DOHH2 (cell line): ENCODE data around the gene ZC3H12C.

Experiments
- H3F3A ChIP-seq: fragments of 200-600 bp; sonication (generic), shearing (Covaris generic); 2 replicates; pipeline ENCODE4 v1.6.0; 2016; ENCODE audit warnings: antibody characterized with exemption, mild to moderate bottlenecking; ENCODE audit not compliant: control insufficient read depth, insufficient read depth
- H3K27ac ChIP-seq: fragments of 200-600 bp; sonication (generic); 2 replicates; pipeline ENCODE4 v1.5.1; 2014; ENCODE audit warnings: low read depth, mild to moderate bottlenecking, low read length, moderate library complexity
- H3K27me3 ChIP-seq: fragments of 200-600 bp; sonication (generic); 2 replicates; pipeline ENCODE4 v1.6.1; 2014; ENCODE audit warnings: mild to moderate bottlenecking, low read length, mixed read lengths; ENCODE audit not compliant: control insufficient read depth
- H3K36me3 ChIP-seq: fragments of 200-600 bp; sonication (generic); 2 replicates; pipeline ENCODE4 v1.6.1; 2014; ENCODE audit warnings: mild to moderate bottlenecking, low read length, moderate library complexity, mixed read lengths; ENCODE audit not compliant: control insufficient read depth
- H3K4me1 ChIP-seq: fragments of 200-600 bp; sonication (generic); 2 replicates; pipeline ENCODE4 v1.6.1; 2014; ENCODE audit warnings: mild to moderate bottlenecking, low read length, mixed read lengths; ENCODE audit not compliant: control insufficient read depth
- H3K4me2 ChIP-seq: fragments of 200-600 bp; sonication (generic); 2 replicates; pipeline ENCODE4 v1.6.0; 2014; ENCODE audit warnings: mild to moderate bottlenecking, low read length, moderate library complexity
- H3K4me3 ChIP-seq: fragments of 200-600 bp; sonication (generic); 2 replicates; pipeline ENCODE4 v1.5.1; 2014; ENCODE audit warnings: mild to moderate bottlenecking, low read length, mixed read lengths
- H3K79me2 ChIP-seq: fragments of 200-600 bp; sonication (generic); 2 replicates; pipeline ENCODE4 v1.6.1; 2014; ENCODE audit warnings: mild to moderate bottlenecking, low read length, mixed read lengths; ENCODE audit not compliant: control insufficient read depth
- H3K9me2 ChIP-seq: fragments of 200-600 bp; sonication (generic); replicated peaks from 2 replicates; pipeline ENCODE4 v1.6.1; 2014; ENCODE audit warnings: mild to moderate bottlenecking, low read length, mixed read lengths; ENCODE audit not compliant: control insufficient read depth
- H3K9me3 ChIP-seq: fragments of 200-600 bp; sonication (generic); 2 replicates; pipeline ENCODE4 v1.6.1; 2014; ENCODE audit warnings: antibody characterized with exemption, low read length, mixed read lengths; ENCODE audit not compliant: control insufficient read depth, insufficient read depth
- H4K20me1 ChIP-seq: fragments of 200-600 bp; sonication (generic); 2 replicates; pipeline ENCODE4 v1.6.0; 2014; ENCODE audit warnings: low read depth, mild to moderate bottlenecking, antibody characterized with exemption, low read length, moderate library complexity; ENCODE audit not compliant: control insufficient read depth, insufficient read depth
- CTCF ChIP-seq: fragments of 200-600 bp; sonication (generic); IDR thresholded peaks from one replicate; pipeline ENCODE4 v1.5.1; 2014; ENCODE audit warnings: antibody characterized with exemption, mild to moderate bottlenecking, low read depth, low read length; ENCODE audit not compliant: poor library complexity, severe bottlenecking
- EZH2phosphoT487 ChIP-seq: fragments of 200-600 bp; sonication (generic); IDR thresholded peaks from 2 replicates; pipeline ENCODE4 v1.6.1; 2017; ENCODE audit warnings: borderline replicate concordance, mild to moderate bottlenecking, antibody characterized with exemption, low read length, moderate library complexity, mixed read lengths

ZC3H12C gene

DNA sequence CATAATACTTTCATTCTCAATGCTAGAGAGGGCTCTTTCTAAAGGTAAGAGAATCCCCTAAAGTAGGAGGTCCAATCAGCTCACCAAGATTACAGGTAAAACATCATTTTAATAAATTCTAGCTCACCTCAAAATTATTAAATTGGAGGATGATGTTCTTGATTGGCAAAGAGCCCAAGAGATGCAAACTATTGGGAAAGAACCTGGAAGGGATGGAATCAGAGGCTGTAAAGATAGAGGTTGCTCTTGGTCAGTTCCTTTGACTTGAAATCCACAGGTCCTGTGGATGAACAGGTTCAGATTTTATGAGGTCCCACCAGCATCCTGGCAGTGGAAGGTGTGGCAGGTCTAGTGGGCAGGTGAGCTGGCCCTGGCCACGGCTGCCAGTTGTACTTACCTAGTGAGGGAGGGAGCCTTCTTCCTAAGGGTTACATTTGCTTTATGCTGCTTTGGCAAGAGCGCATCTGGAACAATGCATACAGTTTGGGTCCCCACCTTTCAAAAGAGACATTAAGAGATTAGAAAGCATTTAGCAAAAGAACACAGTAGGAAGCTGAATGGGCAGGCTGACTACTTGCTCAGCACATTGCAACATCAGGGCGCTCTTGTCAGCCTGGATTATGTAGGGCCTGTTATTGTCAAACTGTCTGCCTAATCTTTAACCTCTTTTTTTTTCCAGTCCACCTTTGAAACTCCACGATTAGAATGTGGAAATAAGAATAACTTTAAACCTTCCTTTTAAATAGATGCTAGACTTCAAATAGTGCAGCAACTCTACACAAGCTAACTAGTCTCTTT lies 106.2 kb downstream of the ZC3H12C start:
- Histone ChIP-seq H3K4me1 (no peaks in the 10 kb centered on the region), H3F3A (no peaks in the 10 kb centered on the region), H3K36me3 (no peaks in the 10 kb centered on the region), H4K20me1 (no peaks in the 10 kb centered on the region), H3K4me2 (no peak overlapping the region), H3K4me3 (no peak overlapping the region), H3K79me2 (no peaks in the 10 kb centered on the region), H3K9me3 (no peaks in the 10 kb centered on the region), H3K27ac (no peak overlapping the region), H3K27me3 (no peaks in the 10 kb centered on the region), H3K9me2 (no peaks in the 10 kb centered on the region)
- TF ChIP-seq EZH2phosphoT487 (no peak), CTCF (no peak)

DNA sequence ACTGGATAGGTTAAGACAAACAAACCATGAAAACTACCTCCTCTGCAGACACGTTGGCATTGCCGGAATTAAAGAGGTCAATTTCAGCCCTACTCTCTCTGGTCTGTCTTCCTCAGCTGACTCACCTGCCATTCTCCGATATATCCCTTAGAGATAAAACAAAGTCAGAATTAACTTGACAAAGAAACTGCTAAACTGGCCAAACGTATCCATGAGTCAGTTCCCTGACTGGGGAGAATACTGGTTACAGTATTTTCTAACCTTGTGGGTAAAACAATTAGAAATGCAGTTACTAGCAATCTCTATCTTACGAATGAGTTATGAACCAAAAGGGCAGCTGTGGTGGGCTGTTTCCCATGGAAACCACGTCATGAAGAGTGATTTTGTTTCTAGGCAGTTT lies 107.0 kb downstream of the ZC3H12C start:
- Histone ChIP-seq H3K79me2 (no peaks in the 10 kb centered on the region), H3K4me2 (no peak overlapping the region), H3F3A (no peaks in the 10 kb centered on the region), H3K4me3 (no peak overlapping the region), H3K27ac (no peak overlapping the region), H3K4me1 (no peaks in the 10 kb centered on the region), H3K9me2 (no peaks in the 10 kb centered on the region), H3K27me3 (no peaks in the 10 kb centered on the region), H3K36me3 (no peaks in the 10 kb centered on the region), H3K9me3 (no peaks in the 10 kb centered on the region), H4K20me1 (no peaks in the 10 kb centered on the region)
- TF ChIP-seq CTCF (no peak), EZH2phosphoT487 (no peak)

- Histone ChIP-seq H3K9me3 (no peaks in the 10 kb centered on the region), H3K4me1 (no peaks in the 10 kb centered on the region), H3K36me3 (no peaks in the 10 kb centered on the region), H3K4me3 (no peak overlapping the region), H4K20me1 (no peaks in the 10 kb centered on the region), H3K27ac (no peak overlapping the region), H3F3A (no peaks in the 10 kb centered on the region), H3K4me2 (no peak overlapping the region), H3K9me2 (no peaks in the 10 kb centered on the region), H3K27me3 (no peaks in the 10 kb centered on the region), H3K79me2 (no peaks in the 10 kb centered on the region)
- TF ChIP-seq CTCF (no peak), EZH2phosphoT487 (no peak)
Measured at GRCh38 chr11:110200836-110201235, 107.6 kb downstream of the ZC3H12C start.
